ENCODE results near the gene TPM2.

TPM2 gene

DNA sequence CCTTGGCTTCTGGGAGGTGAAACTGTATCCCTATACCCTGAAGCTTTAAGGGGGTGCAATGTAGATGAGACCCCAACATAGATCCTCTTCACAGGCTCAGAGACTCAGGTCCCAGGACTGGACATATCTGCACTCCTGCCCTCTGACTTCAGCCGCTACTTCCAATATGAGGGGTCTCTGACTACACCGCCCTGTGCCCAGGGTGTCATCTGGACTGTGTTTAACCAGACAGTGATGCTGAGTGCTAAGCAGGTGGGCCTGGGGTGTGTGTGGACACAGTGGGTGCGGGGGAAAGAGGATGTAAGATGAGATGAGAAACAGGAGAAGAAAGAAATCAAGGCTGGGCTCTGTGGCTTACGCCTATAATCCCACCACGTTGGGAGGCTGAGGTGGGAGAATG lies 10.6 kb downstream of the TPM2 start:
- DNase-seq (ENCODE audit: low read depth in 2 of 2), result no peak

GRCh38 chr9:35675732-35676392 lies 13.9 kb downstream of the TPM2 start:
- DNase-seq (ENCODE audit: low read depth in 2 of 2), result no peak

DNA sequence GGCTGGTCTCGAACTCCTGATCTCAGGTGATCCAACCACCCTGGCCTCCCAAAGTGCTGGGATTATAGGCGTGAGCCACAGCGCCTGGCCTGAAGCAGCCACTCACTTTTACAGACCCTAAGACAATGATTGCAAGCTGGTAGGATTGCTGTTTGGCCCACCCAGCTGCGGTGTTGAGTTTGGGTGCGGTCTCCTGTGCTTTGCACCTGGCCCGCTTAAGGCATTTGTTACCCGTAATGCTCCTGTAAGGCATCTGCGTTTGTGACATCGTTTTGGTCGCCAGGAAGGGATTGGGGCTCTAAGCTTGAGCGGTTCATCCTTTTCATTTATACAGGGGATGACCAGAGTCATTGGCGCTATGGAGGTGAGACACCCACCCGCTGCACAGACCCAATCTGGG lies 14.5 kb downstream of the TPM2 start:
- DNase-seq (ENCODE audit: low read depth in 2 of 2), result no peak

- no peak for DNase-seq (ENCODE audit: low read depth in 2 of 2)
Observed at GRCh38 chr9:35674025-35674361, 15.7 kb downstream of the TPM2 start.

- no peak for DNase-seq (ENCODE audit: low read depth in 2 of 2)
Observed at GRCh38 chr9:35673132-35674024, 16.3 kb downstream of the TPM2 start, which contains the start of gene CA9. CA9 (plus strand) TSS chr9:35673928; CDS start chr9:35673960, 32 bp downstream.

DNA sequence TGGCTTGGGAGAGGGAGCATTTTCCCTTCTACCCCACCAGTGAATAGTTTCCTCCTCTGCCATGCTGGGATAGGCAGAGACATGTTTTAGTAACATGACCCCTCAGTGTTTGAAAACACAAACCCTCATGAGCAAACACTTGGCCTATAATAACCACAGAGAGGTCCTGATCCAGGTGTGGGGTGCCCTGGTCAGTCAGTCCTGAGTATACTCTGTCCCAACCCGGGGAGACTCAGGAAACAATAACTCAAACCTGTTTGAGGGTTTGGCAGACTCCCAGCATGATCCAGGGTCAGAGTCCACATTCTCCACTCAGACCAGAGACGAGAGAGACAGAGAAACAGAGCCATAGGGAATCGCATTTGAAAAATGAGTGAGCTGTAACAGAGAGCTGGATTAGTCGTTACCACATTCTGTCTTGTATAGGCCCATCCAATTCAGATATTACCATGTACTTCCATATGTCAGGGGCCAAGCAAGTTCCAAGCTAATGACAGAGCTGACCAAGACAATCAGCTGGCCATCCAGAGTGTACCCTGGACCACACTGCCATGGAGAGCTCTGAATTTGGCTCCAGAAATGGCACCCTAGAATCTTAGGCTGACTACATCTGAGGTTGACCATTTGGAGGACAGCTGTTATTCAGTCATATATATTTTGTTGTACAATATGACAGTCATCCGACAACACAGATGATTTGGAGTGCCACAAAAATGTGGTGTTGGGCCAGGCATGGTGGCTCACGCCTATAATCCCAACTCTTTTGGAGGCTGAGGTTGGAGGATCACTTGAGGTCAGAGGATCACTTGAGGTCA lies 20.2 kb downstream of the TPM2 start:
- DNase-seq (ENCODE audit: low read depth in 2 of 2), result no peak

- DNase-seq (ENCODE audit: low read depth in 2 of 2), result no peak
Observed at GRCh38 chr9:35667939-35668338, 21.8 kb downstream of the TPM2 start.

- DNase-seq (ENCODE audit: low read depth in 2 of 2), result no peak
Observed at GRCh38 chr9:35666549-35666948, 23.2 kb downstream of the TPM2 start.

DNA sequence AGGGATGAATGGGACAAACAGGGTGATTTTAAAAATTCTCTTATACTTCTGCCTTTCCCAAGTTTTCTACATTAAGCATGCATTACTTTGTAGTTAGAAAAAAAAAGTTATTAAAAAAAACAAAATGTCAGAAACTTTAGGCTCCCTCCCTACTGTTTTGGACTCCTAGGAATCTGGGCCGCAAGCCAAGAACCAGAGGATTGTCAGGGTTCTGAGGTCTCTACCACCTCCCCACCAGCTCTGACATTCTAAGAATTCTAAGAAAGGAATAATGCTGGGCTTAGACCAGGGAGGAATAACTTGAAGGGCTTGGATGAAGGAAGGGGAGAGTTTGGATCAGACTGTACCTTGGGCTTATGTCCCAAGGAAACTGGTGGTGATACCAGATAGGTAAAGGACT lies 23.7 kb downstream of the TPM2 start:
- DNase-seq (ENCODE audit: low read depth in 2 of 2), result no peak

DNA sequence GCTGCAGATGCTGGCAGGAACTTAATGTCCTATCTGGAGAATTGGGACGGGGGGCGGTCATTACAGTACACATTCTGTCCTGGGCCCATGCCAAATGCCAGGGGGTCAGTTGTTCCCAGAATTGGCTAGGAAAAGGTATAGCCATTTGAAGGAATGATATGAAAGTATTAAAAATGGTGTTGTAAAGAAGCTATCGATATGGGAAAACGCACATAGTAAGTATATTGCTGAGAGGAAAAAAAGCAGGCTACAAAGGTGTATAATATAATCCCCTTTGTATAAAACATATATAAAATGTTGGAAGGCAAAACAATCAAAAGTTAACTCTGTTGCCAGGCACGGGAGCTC lies 24.3 kb downstream of the TPM2 start:
- no peak for DNase-seq (ENCODE audit: low read depth in 2 of 2)

- no peak for DNase-seq (ENCODE audit: low read depth in 2 of 2)
Observed at GRCh38 chr9:35664531-35665470, 24.9 kb downstream of the TPM2 start, which contains the start of gene ARHGEF39. ARHGEF39 (minus strand) TSS chr9:35665195; CDS start chr9:35665169, 26 bp downstream.

GRCh38 chr9:35662437-35662836 lies 27.3 kb downstream of the TPM2 start:
- DNase-seq (ENCODE audit: low read depth in 2 of 2), result no peak

- no peak for DNase-seq (ENCODE audit: low read depth in 2 of 2)
Observed at GRCh38 chr9:35661756-35662350, 27.9 kb downstream of the TPM2 start.

DNA sequence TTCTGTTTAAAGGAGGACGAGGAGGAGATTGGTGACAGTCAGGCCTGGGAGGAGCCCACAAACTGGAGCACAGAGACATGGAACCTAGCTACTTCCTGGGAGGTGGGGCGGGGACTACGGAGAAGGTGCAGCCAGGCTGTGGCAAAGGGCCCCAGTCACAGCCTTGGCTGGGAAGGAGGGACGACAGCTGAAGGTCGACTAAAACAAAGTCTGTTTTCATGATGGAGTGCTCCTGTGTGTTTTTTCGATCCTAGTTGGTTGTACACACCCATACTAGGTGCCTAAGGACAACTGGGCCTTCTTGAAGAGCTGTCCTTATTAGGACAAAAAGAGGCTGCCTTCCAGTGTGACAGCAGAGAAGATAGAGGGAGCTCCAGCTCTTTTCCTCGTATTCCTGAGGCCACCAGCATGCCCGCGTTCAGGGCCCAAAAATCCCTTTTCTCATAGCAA lies 28.7 kb downstream of the TPM2 start:
- DNase-seq (ENCODE audit: low read depth in 2 of 2), result no peak

DNA sequence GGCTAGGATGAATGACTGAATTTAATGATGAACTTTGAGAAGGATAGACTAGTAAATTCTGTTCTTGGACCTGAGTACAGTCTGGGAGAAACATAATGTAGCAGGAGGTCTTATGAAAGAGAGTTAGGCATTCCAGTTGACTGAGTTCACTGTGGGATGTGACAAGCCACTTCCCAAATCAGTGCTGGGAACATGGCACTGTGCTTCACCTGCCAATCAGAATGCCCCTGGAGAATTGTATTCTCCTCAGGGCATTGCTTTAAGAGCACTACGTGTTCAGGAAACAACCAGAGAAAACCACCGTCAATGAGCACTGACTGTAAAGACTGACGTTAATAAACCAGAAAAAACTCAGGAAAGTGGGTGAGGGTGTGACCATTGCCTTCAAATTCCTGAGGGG lies 30.4 kb downstream of the TPM2 start:
- no peak for DNase-seq (ENCODE audit: low read depth in 2 of 2)

DNA sequence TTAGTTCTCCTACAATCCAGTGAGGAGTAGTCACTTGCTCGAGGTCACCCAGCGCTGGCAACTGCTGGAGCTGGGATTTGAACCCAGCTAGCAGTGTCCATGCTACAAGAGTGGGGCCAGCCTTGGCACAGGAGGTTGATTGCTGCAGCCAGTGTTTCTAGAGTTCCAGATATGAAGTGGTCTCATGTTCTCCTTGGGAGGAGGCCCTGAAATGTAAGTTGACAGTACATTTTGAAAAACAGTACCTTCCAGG lies 30.8 kb downstream of the TPM2 start:
- no peak for DNase-seq (ENCODE audit: low read depth in 2 of 2)

- peak in 1 of 2 experiments; percentile 60 for DNase-seq (ENCODE audit: low read depth in 2 of 2)
Observed at GRCh38 chr9:35658137-35658967, 31.4 kb downstream of the TPM2 start, which contains the start of gene CCDC107. CCDC107 (plus strand) TSS chr9:35658292; CDS start chr9:35658380, 88 bp downstream.

- DNase-seq (ENCODE audit: low read depth in 2 of 2), result peak; percentile 99
Observed at GRCh38 chr9:35657546-35658136, 32.1 kb downstream of the TPM2 start, which contains the start of gene RMRP. RMRP (minus strand) TSS chr9:35658019.

DNA sequence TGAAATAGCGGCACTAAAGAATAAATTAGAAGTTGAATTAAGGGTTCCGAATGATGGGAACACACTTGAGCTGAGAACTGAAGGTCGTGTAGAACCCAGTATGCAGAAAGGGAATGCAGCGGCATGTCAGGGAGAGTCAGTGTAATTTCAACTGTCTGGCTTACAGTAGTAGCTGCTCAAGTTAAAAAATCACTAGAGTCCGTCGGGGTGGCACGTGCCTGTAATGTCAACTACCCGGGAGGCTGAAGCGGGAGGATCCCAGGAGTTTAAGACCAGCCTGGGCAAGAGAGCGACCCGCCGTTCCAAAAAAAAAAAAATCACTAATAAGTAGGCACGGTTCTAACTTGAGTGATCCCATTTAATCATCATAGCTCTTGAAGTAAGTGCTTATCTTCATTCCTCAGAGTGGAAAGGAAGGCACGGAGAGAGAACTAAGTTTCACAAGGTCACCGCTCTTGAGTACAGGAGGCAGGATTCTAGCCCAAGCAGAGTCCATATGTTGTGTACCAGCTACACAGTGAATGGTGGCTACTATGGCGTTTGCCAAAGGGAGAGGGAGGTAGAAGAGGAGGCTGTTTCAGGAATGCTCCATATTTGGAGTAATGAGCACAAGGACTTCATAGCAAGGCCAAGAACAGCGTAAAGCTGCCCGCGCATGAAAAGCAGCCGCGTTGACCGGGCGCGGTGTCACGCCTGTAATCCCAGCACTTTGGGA lies 32.7 kb downstream of the TPM2 start:
- DNase-seq (ENCODE audit: low read depth in 2 of 2), result no peak

All from fibroblast of skin of left quadriceps (primary cell).